T-helper 2 cell treated with Interferon-gamma antibody and Interleukin-4, amounts not matched to agents 100 ng/mL and 5 ng/mL, for 36 hours (primary cell): ENCODE results near the gene ADIPOQ. TPM values are rescaled to one million over a fixed set of nuclear protein-coding genes. Genes with fewer than 3 reads are reported as not detected.
"Not testable (repeated sequence)": the region's sequence is repeated elsewhere in the genome, so short reads cannot be mapped to it uniquely, and the experiment has no call there.

ENCODE experiments used
- intact Hi-C: fragments of 100-400 bp; cut with micrococcal nuclease; formaldehyde crosslinking; loops from one replicate; pipeline ENCODE4 v1.15.1; 2023
- total RNA-seq: library from RNA; stranded (reverse); gene quantifications from 2 replicates; pipeline ENCODE4 v1.2.3, GENCODE V29; 2022

The ADIPOQ gene
- total RNA-seq, 1 donor from 2014 or later = not detected

DNA sequence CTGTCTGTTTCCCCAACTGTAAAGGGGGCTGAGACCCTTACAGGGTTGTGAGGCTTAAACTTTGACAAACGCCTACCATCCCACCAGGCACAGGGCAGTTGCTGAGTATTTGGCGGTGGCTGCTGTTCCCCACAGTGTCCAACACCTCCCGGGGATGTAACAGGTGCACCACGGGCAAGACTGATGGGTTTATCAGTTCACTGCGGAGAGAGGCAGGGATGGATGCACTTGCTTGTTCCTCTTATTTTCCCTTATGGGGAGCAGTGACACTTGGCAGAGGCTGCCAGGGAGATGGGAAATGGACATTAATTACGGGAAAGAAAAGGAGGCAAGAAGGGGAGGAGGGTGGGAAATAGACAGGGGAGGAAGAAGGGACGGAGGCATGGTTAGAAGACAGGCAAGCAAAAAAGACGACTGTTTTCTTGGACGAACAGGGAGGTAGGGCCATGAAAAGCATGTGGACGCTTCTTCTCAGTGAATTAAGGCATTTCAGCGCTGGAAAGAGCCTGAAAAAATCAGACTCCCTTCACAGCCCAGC lies 16.6 kb upstream of the ADIPOQ start:
- intact Hi-C loops = loop anchor here (2.0 to 5.0 kb wide), 6 partner anchors 41 to 341 kb away; partner anchors contain the start of genes DNAJB11 and RPL39L

DNA sequence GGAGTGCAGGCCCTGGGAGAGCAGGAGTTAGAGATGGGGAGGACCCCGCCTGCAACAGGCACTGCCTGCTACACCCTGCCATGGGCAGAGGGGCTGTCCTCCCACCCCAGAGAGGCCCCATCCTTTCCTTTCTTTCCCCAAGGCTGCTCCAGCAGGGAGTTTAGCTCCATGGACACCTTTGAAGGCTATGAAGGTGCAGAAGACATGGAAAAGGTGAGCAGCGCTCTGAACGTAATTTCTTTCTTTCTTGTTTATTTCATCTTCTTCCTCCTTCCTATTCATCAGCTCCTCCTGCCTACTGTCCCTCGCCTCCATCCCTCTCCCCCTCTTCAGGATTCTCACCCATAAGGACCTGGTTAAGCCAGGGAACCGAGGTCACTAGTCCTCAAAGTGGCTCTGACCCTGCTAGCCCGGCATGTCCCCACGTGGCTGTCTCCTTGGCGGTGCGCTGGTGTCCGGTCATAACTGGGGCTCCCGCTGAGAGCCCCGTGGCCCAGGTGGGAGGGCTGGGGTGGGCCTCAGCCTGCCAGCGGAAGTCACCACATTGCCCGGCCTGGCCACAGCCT lies 16.0 kb upstream of the ADIPOQ start:
- intact Hi-C loops = loop anchor here (2.0 to 5.0 kb wide), 6 partner anchors 42 to 341 kb away; partner anchors contain the start of genes DNAJB11 and RPL39L

DNA sequence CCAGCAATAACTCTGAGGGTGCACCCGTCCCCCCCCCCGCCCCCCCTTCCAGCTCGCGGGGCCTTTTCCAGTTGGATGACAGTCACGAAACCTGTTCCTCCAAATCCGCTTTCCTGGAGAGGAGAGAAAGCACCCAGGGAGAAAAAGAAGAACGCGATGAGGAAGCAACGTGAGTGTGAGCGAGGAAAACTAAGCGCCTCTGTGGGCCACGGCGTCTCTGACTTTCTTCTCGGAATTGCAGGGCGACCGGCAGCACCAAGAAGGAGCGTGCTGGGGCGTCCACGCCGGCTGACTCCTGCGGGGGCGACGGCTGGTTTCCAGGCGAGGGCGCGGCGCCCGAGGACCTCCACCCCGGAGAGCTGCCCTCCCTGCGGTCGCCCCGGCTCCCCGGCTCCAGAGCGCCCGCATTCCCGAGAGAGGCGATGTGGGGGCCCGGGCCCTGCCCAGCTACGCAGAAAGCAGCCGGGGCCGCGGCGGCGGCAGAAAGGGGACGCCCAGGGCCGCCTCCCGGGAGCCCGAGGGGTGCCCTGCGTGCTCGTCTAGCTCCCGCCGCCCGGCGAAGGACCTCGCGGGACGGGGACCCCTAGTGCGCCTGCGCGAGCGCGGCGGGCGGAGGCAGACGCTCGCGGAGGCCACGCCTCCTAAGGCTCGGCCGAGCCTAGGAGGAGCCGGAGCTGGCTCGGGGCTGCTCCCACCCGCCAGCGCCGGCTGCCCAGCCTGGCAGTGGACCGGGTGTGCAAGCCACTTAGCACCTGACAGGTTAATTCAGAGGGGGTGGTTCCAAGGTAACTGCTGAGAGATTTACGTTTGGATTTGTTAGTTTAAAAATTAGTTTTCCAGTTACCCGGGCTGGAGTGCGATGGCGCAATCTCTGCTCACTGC lies 15.3 kb upstream of the ADIPOQ start:
- intact Hi-C loops = loop anchor here (1.0 to 5.0 kb wide), 8 partner anchors 21 to 340 kb away; partner anchors contain the start of genes DNAJB11, RFC4, RPL39L and ST6GAL1

DNA sequence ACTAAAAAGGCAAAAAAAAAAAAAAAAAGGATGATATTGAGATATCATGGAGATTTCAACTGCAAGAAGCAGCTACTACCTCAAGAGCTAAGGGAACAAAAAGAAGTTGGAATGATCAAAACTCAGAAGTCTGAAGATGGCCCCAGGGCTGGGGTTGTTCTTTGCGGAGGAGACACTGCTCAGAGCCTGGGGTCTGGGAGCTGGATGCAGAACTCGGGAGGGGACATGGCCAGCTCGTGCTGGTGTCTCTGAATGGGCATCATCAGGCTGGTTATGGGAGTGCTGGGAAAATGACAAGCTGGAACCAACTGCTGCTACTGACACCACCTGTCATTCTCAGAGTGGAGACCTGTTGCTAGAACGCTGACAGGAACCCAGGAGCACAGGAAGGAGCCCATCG lies 14.2 kb upstream of the ADIPOQ start:
- intact Hi-C loops = loop anchor here (5.0 kb wide), 1 partner anchor 339 kb away; no protein-coding TSS in a partner anchor

DNA sequence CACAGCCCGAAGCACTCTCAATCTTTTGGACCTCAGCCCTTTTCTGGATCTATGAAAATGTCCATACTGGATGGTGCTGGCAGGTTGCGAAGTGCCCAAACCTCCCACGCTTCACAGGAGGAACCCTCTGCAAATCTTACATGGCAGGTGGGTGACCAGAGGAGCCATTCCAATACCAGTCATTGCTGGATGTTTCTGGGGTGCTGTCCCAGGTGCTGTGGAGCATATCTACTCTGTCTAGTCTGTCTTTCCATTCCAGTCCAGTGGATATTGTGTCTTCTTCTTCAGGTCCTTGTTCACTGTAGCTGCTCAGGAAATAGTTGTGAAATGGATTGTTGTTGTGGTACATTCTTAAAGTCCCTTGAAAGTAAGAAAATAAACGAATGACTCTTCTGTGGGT lies 10.7 kb upstream of the ADIPOQ start:
- intact Hi-C loops = no loop called here

DNA sequence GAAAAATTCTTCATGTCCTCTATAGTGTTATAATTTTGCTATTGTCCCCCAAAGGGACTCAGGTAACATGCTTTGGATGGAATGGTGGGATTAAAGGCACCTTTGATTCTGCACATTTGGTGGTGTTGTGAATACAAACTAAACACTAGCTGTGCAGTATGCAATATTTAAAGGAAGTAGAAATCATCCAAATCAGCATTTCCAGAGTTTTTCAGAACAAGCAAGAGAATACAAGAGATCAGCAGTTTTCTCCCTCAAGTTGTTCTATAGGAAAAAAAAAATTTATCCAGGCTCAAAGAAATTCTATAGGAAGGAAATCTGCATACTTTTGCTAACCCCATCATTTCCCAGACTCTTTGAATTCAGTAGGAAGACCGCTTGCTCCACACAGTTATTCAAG lies 10.2 kb upstream of the ADIPOQ start:
- intact Hi-C loops = no loop called here

DNA sequence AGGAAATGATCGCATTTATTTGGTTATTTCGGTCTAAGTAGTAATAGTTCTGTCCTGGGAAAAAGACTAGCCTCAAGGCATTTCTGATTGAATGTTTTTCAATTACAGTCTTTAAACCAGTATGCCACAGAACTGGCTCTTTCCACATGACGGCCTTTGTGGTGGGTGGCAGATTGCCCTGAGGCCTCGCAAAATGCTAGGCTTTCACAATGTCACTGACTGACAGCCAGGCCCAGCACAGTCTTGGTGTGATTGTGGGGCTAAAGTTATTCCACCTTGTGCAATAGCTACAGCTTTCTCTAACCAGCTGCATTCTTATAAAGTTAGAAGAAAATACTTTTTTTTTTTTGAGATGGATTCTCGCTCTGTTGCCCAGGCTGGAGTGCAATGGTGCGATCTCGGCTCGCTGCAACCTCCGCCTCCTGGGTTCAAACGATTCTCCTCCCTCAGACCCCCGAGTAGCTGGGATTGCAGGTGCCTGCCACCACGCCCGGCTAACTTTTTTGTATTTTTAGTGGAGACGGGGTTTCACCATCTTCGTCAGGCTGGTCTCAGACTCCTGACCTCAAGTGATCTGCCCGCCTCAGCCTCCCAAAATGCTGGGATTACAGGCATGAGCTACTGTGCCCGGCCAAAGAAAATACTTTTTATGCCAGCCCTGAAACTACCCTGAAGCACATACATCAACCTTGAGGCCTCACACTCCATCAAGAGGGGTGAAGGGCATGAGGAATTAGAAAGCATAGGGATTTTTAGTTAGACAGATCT lies 2.5 kb upstream of the ADIPOQ start:
- intact Hi-C loops = no loop called here

DNA sequence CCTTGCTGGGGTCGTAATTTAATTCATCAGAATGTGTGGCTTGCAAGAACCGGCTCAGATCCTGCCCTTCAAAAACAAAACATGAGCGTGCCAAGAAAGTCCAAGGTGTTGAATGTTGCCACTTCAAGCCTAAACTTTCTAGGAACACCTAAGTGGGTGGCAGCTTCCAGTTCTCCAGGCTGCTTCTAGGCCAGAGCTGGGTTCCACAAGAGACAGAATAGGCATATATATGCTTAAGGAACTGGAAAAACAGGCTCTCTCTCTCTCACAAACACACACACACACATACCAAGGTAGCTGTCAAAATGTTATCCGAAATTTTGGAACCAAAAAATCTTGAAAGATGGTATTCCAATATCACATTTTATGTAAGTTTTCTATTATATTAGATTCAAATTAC lies 890 bp upstream of the ADIPOQ start:
- intact Hi-C loops = no loop called here

DNA sequence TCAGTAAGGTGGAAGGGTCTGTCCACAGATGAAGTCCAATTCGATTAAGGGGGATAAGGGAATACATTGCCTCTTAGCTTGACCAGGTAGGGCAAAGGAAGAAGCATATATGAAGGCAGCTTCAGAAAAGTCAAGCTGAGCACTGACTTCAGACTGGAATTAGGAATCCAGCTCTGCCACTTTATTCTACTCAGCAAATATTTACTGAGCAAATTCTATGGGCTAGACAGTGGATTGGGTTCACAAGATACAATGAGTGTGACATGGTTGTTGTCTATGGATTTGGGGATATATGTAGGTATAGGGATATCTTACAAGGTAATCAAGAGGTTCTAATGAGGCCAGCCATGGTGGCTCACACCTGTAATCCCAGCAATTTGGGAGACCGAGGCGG lies 526 bp downstream of the ADIPOQ start:
- intact Hi-C loops = no loop called here

DNA sequence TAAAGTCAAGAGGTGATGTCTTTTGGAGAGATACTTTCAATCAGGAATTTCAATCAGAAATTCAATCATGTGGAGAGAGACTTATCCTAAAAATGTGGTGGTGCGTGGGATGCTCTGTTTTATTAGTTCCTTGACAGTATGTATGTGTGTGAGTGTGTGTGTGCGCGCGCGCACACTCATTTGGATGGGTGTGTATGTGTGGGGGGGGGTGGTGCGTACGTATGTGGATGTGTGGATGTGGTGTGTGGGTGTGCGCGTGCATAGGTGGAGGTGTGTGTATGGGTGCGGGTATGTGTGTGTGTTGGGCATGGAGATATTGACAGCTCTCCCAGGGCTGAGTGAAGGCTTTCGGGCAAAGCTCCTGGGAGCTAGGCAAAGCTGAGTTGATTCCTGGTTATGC lies 2.4 kb downstream of the ADIPOQ start:
- intact Hi-C loops = loop anchor here (5.0 kb wide), 2 partner anchors 107 to 307 kb away; no protein-coding TSS in a partner anchor

DNA sequence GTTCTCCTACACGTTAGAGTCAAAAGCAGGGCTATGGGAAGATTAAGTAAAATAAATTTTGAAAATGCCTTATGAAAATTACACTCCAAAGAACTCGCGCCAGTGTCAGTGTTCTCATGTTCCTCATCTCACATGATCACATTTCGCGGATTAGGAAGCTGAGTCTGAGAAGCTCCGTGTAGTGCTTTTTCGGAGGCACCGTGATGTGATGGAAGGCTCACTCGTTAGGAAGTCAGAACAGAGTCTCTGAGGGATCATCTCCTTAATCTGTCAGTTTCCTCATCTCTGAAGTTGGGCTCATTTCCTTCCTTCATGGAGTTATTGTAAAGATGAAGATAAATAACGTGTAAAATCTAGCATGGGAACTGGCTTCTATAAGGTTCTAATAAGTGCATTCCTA lies 3.2 kb downstream of the ADIPOQ start:
- intact Hi-C loops = loop anchor here (5.0 kb wide), 2 partner anchors 107 to 307 kb away; no protein-coding TSS in a partner anchor

DNA sequence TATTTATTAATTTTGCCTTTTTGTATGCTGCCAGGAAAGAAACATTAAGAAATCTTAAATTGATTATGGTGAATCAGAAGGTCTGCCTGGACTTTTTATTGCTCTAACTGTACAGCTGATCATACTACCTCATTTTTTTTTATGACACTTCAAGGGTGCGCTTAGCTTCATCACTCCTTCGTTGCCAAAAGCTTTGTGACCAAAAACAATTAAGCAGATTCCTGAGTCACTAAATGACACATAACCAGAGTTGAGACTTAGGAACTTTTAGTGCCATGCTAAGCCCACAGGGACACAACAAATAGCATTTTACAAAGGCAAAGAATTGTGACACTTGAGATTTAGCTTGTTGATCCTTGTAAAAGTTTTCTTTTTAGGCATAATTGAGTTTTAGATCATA lies 4.9 kb downstream of the ADIPOQ start:
- intact Hi-C loops = loop anchor here (5.0 kb wide), 2 partner anchors 105 to 305 kb away; no protein-coding TSS in a partner anchor

DNA sequence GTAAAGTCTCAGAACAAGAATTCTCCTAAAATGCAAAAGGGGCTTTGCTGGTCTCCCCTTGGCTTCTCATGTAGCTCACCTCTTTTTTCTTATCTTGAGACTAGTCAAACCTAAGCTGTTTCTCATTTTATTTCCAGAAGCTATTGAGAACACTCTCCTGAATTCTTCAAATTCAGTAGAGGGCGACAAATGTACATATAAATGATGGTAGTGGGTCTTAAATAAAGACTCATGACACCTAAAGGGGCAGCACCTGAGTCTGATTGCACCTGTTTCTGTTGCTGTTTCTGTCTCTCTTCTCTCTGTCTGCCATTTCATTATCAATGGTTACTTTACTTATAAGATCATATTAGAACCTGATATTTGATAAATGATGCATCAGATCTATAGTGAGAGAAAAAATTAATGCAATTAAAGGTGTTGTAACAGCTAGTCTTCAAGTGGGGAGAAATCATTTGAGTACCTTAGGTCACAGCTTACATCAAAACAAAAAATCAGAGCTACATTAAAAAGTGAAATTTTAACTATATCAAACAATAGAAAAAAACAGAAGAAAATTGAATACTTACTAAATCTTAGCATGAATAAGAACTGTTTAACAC lies 7.0 kb downstream of the ADIPOQ start:
- intact Hi-C loops = loop anchor here (1.0 to 5.0 kb wide), 5 partner anchors 33 to 316 kb away; no protein-coding TSS in a partner anchor

DNA sequence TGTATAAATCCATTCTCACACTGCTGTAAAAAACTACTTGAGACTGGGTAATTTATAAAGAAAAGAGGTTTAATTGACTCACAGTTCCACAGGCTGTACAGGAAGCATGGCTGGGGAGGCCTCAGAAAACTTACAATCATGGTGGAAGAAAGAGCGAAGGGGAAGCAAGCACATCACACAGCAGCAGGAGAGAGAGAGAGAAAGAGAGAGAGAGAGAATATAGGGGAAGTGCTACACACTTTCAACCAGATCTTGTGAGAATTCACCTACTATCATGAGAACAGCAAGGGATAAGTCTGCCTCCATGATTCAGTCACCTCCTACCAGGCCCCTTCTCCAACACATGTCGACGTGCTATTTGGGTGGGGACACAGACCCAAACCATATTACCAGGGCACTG lies 9.3 kb downstream of the ADIPOQ start:
- intact Hi-C loops = not testable (repeated sequence)

DNA sequence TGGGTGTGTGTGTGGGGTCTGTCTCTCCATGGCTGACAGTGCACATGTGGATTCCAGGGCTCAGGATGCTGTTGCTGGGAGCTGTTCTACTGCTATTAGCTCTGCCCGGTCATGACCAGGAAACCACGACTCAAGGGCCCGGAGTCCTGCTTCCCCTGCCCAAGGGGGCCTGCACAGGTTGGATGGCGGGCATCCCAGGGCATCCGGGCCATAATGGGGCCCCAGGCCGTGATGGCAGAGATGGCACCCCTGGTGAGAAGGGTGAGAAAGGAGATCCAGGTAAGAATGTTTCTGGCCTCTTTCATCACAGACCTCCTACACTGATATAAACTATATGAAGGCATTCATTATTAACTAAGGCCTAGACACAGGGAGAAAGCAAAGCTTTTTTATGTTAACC lies 10.5 kb downstream of the ADIPOQ start:
- intact Hi-C loops = no loop called here

DNA sequence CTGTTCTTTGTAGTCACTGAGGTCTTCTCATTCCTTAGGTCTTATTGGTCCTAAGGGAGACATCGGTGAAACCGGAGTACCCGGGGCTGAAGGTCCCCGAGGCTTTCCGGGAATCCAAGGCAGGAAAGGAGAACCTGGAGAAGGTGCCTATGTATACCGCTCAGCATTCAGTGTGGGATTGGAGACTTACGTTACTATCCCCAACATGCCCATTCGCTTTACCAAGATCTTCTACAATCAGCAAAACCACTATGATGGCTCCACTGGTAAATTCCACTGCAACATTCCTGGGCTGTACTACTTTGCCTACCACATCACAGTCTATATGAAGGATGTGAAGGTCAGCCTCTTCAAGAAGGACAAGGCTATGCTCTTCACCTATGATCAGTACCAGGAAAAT lies 11.6 kb downstream of the ADIPOQ start:
- intact Hi-C loops = no loop called here

DNA sequence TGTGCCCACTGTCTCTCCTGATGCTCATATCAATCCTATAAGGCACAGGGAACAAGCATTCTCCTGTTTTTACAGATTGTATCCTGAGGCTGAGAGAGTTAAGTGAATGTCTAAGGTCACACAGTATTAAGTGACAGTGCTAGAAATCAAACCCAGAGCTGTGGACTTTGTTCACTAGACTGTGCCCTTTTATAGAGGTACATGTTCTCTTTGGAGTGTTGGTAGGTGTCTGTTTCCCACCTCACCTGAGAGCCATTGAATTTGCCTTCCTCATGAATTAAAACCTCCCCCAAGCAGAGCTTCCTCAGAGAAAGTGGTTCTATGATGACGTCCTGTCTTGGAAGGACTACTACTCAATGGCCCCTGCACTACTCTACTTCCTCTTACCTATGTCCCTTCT lies 12.4 kb downstream of the ADIPOQ start:
- intact Hi-C loops = no loop called here

DNA sequence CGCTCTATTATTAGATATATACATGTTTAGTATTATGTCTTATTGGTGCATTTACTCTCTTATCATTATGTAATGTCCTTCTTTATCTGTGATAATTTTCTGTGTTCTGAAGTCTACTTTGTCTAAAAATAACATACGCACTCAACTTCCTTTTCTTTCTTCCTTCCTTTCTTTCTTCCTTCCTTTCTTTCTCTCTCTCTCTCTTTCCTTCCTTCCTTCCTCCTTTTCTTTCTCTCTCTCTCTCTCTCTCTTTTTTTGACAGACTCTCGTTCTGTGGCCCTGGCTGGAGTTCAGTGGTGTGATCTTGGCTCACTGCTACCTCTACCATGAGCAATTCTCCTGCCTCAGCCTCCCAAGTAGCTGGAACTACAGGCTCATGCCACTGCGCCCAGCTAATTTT lies 15.2 kb downstream of the ADIPOQ start:
- intact Hi-C loops = no loop called here

DNA sequence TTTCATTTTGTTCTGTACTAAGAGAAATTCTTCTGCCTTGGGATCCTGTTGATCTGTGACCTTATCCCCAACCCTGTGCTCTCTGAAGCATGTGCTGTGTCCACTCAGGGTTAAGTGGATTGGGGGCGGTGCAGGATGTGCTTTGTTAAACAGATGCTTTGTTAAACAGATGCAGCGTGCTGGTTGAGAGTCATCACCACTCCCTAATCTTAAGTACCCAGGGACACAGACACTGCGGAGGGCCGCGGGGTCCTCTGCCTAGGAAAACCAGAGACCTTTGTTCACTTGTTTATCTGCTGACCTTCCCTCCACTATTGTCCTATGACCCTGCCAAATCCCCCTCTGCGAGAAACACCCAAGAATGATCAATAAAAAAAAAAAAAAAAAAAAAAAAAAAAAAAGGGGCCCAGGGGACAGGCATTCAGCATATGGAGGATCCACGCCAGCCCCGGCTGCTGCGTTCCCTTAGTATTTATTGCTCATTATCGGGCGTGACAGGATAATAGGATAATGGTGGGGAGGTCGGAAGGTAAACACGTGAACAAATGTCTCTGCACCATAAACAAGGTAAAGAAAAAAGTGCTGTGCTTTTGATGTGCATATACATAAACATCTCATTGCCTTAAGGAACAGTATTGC lies 22.8 kb downstream of the ADIPOQ start:
- intact Hi-C loops = not testable (repeated sequence)

DNA sequence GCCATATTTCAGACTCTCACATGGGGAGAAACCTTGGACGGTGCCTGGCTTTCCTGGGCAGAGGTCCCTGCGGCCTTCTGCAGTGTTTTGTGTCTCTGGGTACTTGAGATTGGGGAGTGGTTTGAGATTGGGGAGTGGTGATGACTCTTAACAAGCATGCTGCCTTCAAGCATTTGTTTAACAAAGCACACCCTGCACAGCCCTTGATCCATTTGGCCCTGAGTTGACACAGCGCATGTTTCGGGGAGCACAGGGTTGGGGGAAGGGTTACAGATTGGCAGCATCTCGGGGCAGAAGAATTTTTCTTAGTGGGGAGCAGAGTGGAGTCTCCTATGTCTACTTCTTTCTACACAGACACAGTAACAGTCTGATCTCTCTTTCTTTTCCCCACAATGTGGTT lies 23.6 kb downstream of the ADIPOQ start:
- intact Hi-C loops = not testable (repeated sequence)
